Panc1 (cell line): ENCODE results near the gene SENP1. TPM values are rescaled to one million over a fixed set of nuclear protein-coding genes. Genes with fewer than 3 reads are reported as not detected.

Source experiments
- ATAC-seq: fragments of 200-7000 bp; cut with Tn5 transposase; 2 replicates; pipeline ENCODE4 v1.9.1; 2020; ENCODE audit warnings: mild to moderate bottlenecking, moderate library complexity
- BruUV-seq: library from RNA; stranded (reverse); fragments of 400-500 nt; replicated peaks from 2 replicates; lab custom pipeline; 2021; lab: Mats Ljungman, UMichigan
- CTCF ChIA-PET: fragments of 300-600 bp; sonication (Branson Sonifier 250); formaldehyde crosslinking; loops from one replicate; lab custom pipeline; 2022; ENCODE audit warnings: antibody characterized with exemption; lab: Charles Lee
- POLR2A ChIA-PET: fragments of 300-600 bp; sonication (Branson Sonifier 250); formaldehyde crosslinking; loops from one replicate; lab custom pipeline; 2022; ENCODE audit warnings: antibody characterized with exemption; lab: Charles Lee
- DNase-seq: peaks from one replicate; pipeline ENCODE4 v3.0.0-alpha.2; 2010; ENCODE audit warnings: low read depth, low spot score
- H3K27ac ChIP-seq: 2 replicates; pipeline ENCODE4 v1.5.1; 2011; ENCODE audit warnings: mild to moderate bottlenecking, low read length, inconsistent platforms
- H3K27me3 ChIP-seq: fragments of 200-500 bp; sonication (Bioruptor generic); 2 replicates; pipeline ENCODE4 v1.6.0; 2014; ENCODE audit warnings: low read length, inconsistent platforms; ENCODE audit not compliant: control insufficient read depth, insufficient read depth
- H3K36me3 ChIP-seq: fragments of 200-500 bp; sonication (Bioruptor generic); 2 replicates; pipeline ENCODE4 v1.5.1; 2014; ENCODE audit warnings: inconsistent platforms, mild to moderate bottlenecking, low read length, moderate library complexity; ENCODE audit not compliant: control insufficient read depth, insufficient read depth
- H3K4me1 ChIP-seq: 2 replicates; pipeline ENCODE4 v1.5.1; 2011; ENCODE audit warnings: inconsistent platforms, mild to moderate bottlenecking, low read length, moderate library complexity; ENCODE audit not compliant: control insufficient read depth, insufficient read depth
- H3K4me3 ChIP-seq, 2 experiments: 2 replicates each; pipeline ENCODE4 v1.5.1; 2011 to 2012; ENCODE audit warnings: low read depth in 2 of 2, low read length in 2 of 2, mild to moderate bottlenecking in 2 of 2, inconsistent platforms in 1 of 2, moderate library complexity in 1 of 2
- H3K9me3 ChIP-seq: fragments of 200-500 bp; sonication (Bioruptor generic); 2 replicates; pipeline ENCODE4 v1.5.1; 2014; ENCODE audit warnings: low read depth, mild to moderate bottlenecking, inconsistent platforms, low read length, moderate library complexity; ENCODE audit not compliant: control insufficient read depth, insufficient read depth
- POLR2AphosphoS5 ChIP-seq: IDR thresholded peaks from 2 replicates; pipeline ENCODE4 v1.6.1; 2012; ENCODE audit warnings: mild to moderate bottlenecking, low read depth, low read length, moderate library complexity
- SIN3A ChIP-seq: IDR thresholded peaks from 2 replicates; pipeline ENCODE4 v1.6.1; 2012; ENCODE audit warnings: low read depth, mild to moderate bottlenecking, low read length, moderate library complexity, borderline replicate concordance; ENCODE audit not compliant: insufficient read depth
- TCF7L2 ChIP-seq: IDR thresholded peaks from 2 replicates; pipeline ENCODE4 v1.6.1; 2011; ENCODE audit warnings: mild to moderate bottlenecking, low read depth, low read length, inconsistent platforms
- in situ Hi-C: cut with HindIII; loops from 2 replicates; pipeline ENCODE4 v1.10.0; 2016; ENCODE audit warnings: low sequenced_read_pairs, low pct_unique_long_range_greater_than_20kb
- intact Hi-C: fragments of 100-400 bp; cut with micrococcal nuclease; formaldehyde crosslinking; loops from one replicate; pipeline ENCODE4 v1.10.0; 2022; ENCODE audit not compliant: unreplicated experiment
- total RNA-seq: library from RNA; stranded (reverse); gene quantifications from one replicate; pipeline ENCODE4 v1.2.1, GENCODE V29; 2021; ENCODE audit not compliant: unreplicated experiment
- TF ChIP-seq, protein P1 (sequence below), 2 experiments: IDR thresholded peaks; 2 replicates each; pipeline ENCODE4 v1.6.1; 2011 to 2012; ENCODE audit warnings: low read depth in 2 of 2, control low read depth in 1 of 2, low read length in 1 of 2, mild to moderate bottlenecking in 1 of 2, moderate library complexity in 1 of 2; ENCODE audit not compliant: insufficient read depth in 1 of 2
- TF ChIP-seq, protein P2 (sequence below): fragments of 450-650 bp; IDR thresholded peaks from 2 replicates; pipeline ENCODE4 v1.5.1; 2017; ENCODE audit warnings: mild to moderate bottlenecking

SENP1 gene
- total RNA-seq, 1 experiment from 2014 or later, result 35.2 TPM

DNA sequence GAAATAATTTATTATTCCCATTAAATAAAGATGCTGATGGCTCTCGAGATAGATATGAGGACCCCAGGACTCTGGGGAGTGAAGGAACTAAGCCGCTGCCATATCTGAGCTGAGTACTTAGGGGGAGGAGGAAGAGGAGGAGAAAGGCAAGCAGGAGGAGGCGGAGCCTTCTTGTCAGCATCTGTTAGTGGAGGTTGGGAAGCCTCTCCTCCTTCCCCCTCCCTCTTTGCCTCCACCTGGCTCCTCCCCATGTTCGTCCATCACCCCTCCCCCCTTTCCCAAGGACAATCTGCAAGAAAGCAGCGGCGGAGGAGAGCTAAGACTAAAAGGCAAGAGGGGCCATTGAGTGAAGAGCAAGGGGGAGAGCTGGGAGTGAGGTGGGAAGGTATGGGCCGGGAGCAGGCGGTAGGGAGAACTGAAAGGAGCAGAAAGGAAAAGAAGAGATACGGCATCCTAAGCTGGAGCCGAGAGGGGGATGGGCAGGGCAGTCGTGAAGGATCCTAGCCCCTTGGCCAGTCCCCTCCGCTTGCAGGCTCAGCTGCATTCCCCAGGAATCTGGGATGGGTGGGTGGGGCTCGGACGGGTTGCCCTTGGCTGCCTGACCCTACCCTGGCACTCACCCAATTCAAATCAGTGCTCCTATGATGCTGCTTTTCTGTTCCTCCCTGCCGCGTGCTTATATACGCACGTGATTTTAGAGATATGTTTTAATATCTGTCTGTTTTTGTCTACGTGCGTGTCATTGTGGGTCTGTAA is 13.4 kb upstream of the SENP1 start, which contains the start of gene PFKM:
Gene PFKM (plus strand): TSS at position 287 of the 756 bp plus-strand sequence. CDS start 3,411 bp downstream, outside the sequence.
- Histone ChIP-seq H3K27ac (peak within 1 kb of the TSS; percentile 80), H3K4me1 (peaks cover 11% of the 10 kb centered on the region), H3K27me3 (no peaks in the 10 kb centered on the region), H3K4me3 (peak within 1 kb of the TSS; percentile 76 to 93), H3K36me3 (peaks cover 8% of the 10 kb centered on the region), H3K9me3 (no peaks in the 10 kb centered on the region)
- DNase-seq (peak; percentile 61), ATAC-seq (peak; percentile 99)
- ChIA-PET CTCF (no interaction called here), POLR2A (interaction anchor here (0.6 kb wide), 3 partner anchors 407 to 546 kb away, joined by 3 to 4 read pairs (median 4); no protein-coding TSS in a partner anchor)
- no TSS peak for BruUV-seq
- in situ Hi-C loops, result no loop called here
- TF ChIP-seq POLR2AphosphoS5 (no peak), SIN3A (no peak), TCF7L2 (no peak)
- TF ChIP-seq, protein P1, sequence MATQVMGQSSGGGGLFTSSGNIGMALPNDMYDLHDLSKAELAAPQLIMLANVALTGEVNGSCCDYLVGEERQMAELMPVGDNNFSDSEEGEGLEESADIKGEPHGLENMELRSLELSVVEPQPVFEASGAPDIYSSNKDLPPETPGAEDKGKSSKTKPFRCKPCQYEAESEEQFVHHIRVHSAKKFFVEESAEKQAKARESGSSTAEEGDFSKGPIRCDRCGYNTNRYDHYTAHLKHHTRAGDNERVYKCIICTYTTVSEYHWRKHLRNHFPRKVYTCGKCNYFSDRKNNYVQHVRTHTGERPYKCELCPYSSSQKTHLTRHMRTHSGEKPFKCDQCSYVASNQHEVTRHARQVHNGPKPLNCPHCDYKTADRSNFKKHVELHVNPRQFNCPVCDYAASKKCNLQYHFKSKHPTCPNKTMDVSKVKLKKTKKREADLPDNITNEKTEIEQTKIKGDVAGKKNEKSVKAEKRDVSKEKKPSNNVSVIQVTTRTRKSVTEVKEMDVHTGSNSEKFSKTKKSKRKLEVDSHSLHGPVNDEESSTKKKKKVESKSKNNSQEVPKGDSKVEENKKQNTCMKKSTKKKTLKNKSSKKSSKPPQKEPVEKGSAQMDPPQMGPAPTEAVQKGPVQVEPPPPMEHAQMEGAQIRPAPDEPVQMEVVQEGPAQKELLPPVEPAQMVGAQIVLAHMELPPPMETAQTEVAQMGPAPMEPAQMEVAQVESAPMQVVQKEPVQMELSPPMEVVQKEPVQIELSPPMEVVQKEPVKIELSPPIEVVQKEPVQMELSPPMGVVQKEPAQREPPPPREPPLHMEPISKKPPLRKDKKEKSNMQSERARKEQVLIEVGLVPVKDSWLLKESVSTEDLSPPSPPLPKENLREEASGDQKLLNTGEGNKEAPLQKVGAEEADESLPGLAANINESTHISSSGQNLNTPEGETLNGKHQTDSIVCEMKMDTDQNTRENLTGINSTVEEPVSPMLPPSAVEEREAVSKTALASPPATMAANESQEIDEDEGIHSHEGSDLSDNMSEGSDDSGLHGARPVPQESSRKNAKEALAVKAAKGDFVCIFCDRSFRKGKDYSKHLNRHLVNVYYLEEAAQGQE (IDR thresholded peaks at IDR 0.05; ENCODE audit: insufficient read depth in 1 of 2, low read depth in 2 of 2, low read length in 1 of 2), result no peak
- TF ChIP-seq, protein P2, sequence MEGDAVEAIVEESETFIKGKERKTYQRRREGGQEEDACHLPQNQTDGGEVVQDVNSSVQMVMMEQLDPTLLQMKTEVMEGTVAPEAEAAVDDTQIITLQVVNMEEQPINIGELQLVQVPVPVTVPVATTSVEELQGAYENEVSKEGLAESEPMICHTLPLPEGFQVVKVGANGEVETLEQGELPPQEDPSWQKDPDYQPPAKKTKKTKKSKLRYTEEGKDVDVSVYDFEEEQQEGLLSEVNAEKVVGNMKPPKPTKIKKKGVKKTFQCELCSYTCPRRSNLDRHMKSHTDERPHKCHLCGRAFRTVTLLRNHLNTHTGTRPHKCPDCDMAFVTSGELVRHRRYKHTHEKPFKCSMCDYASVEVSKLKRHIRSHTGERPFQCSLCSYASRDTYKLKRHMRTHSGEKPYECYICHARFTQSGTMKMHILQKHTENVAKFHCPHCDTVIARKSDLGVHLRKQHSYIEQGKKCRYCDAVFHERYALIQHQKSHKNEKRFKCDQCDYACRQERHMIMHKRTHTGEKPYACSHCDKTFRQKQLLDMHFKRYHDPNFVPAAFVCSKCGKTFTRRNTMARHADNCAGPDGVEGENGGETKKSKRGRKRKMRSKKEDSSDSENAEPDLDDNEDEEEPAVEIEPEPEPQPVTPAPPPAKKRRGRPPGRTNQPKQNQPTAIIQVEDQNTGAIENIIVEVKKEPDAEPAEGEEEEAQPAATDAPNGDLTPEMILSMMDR, result no peak
- intact Hi-C loops, result no loop called here

DNA sequence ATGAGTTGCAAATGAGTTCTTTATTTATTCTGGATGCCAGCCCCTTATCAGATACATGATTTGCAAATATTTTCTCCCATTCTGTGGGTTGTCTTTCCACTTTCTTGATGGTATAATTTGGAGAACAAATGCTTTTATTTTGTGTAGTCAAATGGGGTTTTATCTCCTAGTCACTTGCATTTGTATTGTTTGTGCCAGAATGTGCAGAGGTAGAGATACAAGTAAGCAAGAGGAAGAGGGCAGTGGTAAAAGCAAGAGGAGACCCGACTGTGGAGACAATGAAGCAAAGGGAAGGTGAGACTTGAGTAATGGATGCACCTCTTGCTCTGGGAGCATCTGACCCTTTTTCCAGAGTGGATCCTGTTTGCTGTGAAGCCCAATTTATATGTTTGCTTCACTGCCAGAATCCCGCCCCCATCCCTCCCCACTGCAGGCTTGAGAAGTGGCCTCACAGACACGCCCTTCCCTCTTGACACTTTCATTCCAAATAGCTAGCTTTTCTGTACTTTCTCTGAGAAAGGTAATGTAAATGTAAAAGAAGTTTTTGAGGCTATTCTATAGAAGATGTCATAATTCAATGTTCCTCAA is 12.5 kb upstream of the SENP1 start:
- no peak for DNase-seq
- Histone ChIP-seq H3K36me3 (peaks cover 5% of the 10 kb centered on the region), H3K4me3 (peak overlapping the region; percentile 76 to 93), H3K27me3 (no peaks in the 10 kb centered on the region), H3K9me3 (no peaks in the 10 kb centered on the region), H3K4me1 (peaks cover 11% of the 10 kb centered on the region), H3K27ac (peak overlapping the region; percentile 80)
- BruUV-seq, result no TSS peak
- in situ Hi-C loops (no loop called here), intact Hi-C loops (no loop called here)
- ChIA-PET CTCF (no interaction called here), POLR2A (no interaction called here)
- ATAC-seq, result no peak
- no peak for TF ChIP-seq POLR2AphosphoS5
- TF ChIP-seq, protein P1 (IDR thresholded peaks at IDR 0.05; ENCODE audit: insufficient read depth in 1 of 2, low read depth in 2 of 2, low read length in 1 of 2), result no peak
- TF ChIP-seq SIN3A, result no peak
- TF ChIP-seq, protein P2, result no peak
- no peak for TF ChIP-seq TCF7L2
